Large intestine (tissue), 3 donors: ENCODE results near the gene AMOTL2. TPM values are rescaled to one million over a fixed set of nuclear protein-coding genes. Genes with fewer than 3 reads are reported as not detected.

Experiments used
- DNase-seq, 2 donors: peaks; one replicate each; pipeline versions ENCODE4 v3.0.0 to v3.0.0-alpha.2; 2013
- H3K27ac ChIP-seq: one replicate; pipeline ENCODE4 v1.5.1; 2013; ENCODE audit warnings: low read length
- H3K27me3 ChIP-seq: 2 replicates; pipeline ENCODE4 v1.6.1; 2013; ENCODE audit warnings: low read length; ENCODE audit not compliant: control insufficient read depth, insufficient read depth
- H3K36me3 ChIP-seq: 2 replicates; pipeline ENCODE4 v1.6.1; 2013; ENCODE audit warnings: low read length; ENCODE audit not compliant: control insufficient read depth, insufficient read depth
- H3K4me1 ChIP-seq: one replicate; pipeline ENCODE4 v1.6.1; 2013; ENCODE audit warnings: low read length; ENCODE audit not compliant: control insufficient read depth, insufficient read depth
- H3K4me3 ChIP-seq: one replicate; pipeline ENCODE4 v1.5.1; 2013; ENCODE audit warnings: low read length
- H3K9me3 ChIP-seq: one replicate; pipeline ENCODE4 v1.6.1; 2013; ENCODE audit warnings: mild to moderate bottlenecking, low read depth, low read length, moderate library complexity; ENCODE audit not compliant: control insufficient read depth
- WGBS: methylation state at CpG from one replicate; pipeline ENCODE4 v1.1.5; 2013; ENCODE audit warnings: low lambda C conversion rate; ENCODE audit not compliant: insufficient coverage; 5-methylcytosine and 5-hydroxymethylcytosine counted together
- polyA plus RNA-seq: library from polyadenylated mRNA; unstranded; fragments of 120-200 nt; gene quantifications from one replicate; pipeline ENCODE4 v1.2.1, GENCODE V29; 2013

AMOTL2 gene
- polyA plus RNA-seq, 1 donor, result 36.0 TPM

GRCh38 chr3:134381831-134382442 is 7.7 kb upstream of the AMOTL2 start:
- Histone ChIP-seq H3K4me3 (no peak overlapping the region), H3K9me3 (no peaks in the 10 kb centered on the region), H3K4me1 (peaks cover 14% of the 10 kb centered on the region), H3K27me3 (peaks cover 2% of the 10 kb centered on the region), H3K36me3 (no peaks in the 10 kb centered on the region), H3K27ac (no peak overlapping the region)
- DNase-seq, result no peak
- WGBS, result 29% methylated on average over 1 of the region's 8 CpGs

DNA sequence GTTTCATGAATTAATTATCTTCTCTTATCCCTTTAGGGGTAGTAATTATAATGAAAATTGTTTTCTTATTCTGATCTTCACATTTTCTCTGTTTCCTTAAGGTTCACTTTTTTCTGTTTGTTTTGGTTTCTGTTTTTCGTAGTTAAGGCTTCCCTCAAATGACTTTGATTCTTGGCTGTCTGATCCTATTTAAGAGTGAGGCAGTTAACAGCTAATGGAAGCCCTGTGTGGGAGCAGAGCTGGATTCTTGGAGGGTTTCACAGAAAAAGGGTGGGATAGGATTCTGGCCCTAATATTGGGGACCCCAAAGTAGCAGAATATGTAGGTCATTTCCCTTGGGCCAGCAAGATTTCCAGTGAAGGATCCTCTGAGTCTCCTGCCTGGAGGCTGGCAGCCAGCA is 6.8 kb upstream of the AMOTL2 start:
- Histone ChIP-seq H3K4me1 (peaks cover 21% of the 10 kb centered on the region), H3K27me3 (no peaks in the 10 kb centered on the region), H3K4me3 (no peak overlapping the region), H3K27ac (no peak overlapping the region), H3K9me3 (no peaks in the 10 kb centered on the region), H3K36me3 (no peaks in the 10 kb centered on the region)
- WGBS, result 44% methylated on average over 1 of the region's 1 CpG
- DNase-seq, result no peak

- WGBS, result no CpG with 5 or more reads among the region's 2 CpGs
- Histone ChIP-seq H3K9me3 (no peaks in the 10 kb centered on the region), H3K4me1 (peaks cover 29% of the 10 kb centered on the region), H3K4me3 (no peak overlapping the region), H3K27me3 (no peaks in the 10 kb centered on the region), H3K36me3 (no peaks in the 10 kb centered on the region), H3K27ac (no peak overlapping the region)
- DNase-seq, result no peak
Measured at GRCh38 chr3:134380249-134380648, 6.0 kb upstream of the AMOTL2 start.

- Histone ChIP-seq H3K27ac (no peak overlapping the region), H3K27me3 (no peaks in the 10 kb centered on the region), H3K4me1 (peaks cover 29% of the 10 kb centered on the region), H3K4me3 (no peak overlapping the region), H3K36me3 (no peaks in the 10 kb centered on the region), H3K9me3 (peaks cover 4% of the 10 kb centered on the region)
- no peak for DNase-seq
- WGBS, result 67% methylated on average over 1 of the region's 3 CpGs
Measured at GRCh38 chr3:134378818-134379217, 4.6 kb upstream of the AMOTL2 start.

- H3K36me3 ChIP-seq, result no peaks in the 10 kb centered on the region
- peaks cover 29% of the 10 kb centered on the region for H3K4me1 ChIP-seq
- H3K4me3 ChIP-seq, result no peak overlapping the region
- peak in 1 of 2 donors; percentile 62 for DNase-seq
- no peak overlapping the region for H3K27ac ChIP-seq
- peaks cover 6% of the 10 kb centered on the region for H3K9me3 ChIP-seq
- no peaks in the 10 kb centered on the region for H3K27me3 ChIP-seq
Measured at GRCh38 chr3:134378384-134378783, 4.1 kb upstream of the AMOTL2 start.

GRCh38 chr3:134377896-134378295 is 3.6 kb upstream of the AMOTL2 start:
- Histone ChIP-seq H3K27ac (no peak overlapping the region), H3K4me3 (no peak overlapping the region), H3K36me3 (no peaks in the 10 kb centered on the region), H3K27me3 (no peaks in the 10 kb centered on the region), H3K4me1 (peaks cover 29% of the 10 kb centered on the region), H3K9me3 (peaks cover 7% of the 10 kb centered on the region)
- 100% methylated on average over 1 of the region's 3 CpGs for whole genome bisulfite sequencing
- DNase-seq, result no peak

GRCh38 chr3:134376786-134377426 is 2.7 kb upstream of the AMOTL2 start:
- WGBS, result 75% methylated on average over 1 of the region's 5 CpGs
- peaks cover 32% of the 10 kb centered on the region for H3K4me1 ChIP-seq
- H3K4me3 ChIP-seq, result no peak overlapping the region
- H3K27me3 ChIP-seq, result no peaks in the 10 kb centered on the region
- DNase-seq, result peak in 1 of 2 donors; percentile 68
- peaks cover 7% of the 10 kb centered on the region for H3K9me3 ChIP-seq
- no peak overlapping the region for H3K27ac ChIP-seq
- H3K36me3 ChIP-seq, result peaks cover 3% of the 10 kb centered on the region

- peaks cover 37% of the 10 kb centered on the region for H3K4me1 ChIP-seq
- H3K27me3 ChIP-seq, result no peaks in the 10 kb centered on the region
- H3K4me3 ChIP-seq, result no peak overlapping the region
- peaks cover 7% of the 10 kb centered on the region for H3K9me3 ChIP-seq
- no peak for DNase-seq
- H3K27ac ChIP-seq, result no peak overlapping the region
- WGBS, result no CpG with 5 or more reads among the region's 4 CpGs
- H3K36me3 ChIP-seq, result peaks cover 8% of the 10 kb centered on the region
Measured at GRCh38 chr3:134376385-134376765, 2.1 kb upstream of the AMOTL2 start.

- DNase-seq, result no peak
- 93% methylated on average over 3 of the region's 8 CpGs for WGBS
- Histone ChIP-seq H3K36me3 (peaks cover 14% of the 10 kb centered on the region), H3K4me1 (peaks cover 43% of the 10 kb centered on the region), H3K27me3 (no peaks in the 10 kb centered on the region), H3K27ac (peak overlapping the region; percentile 100), H3K4me3 (peak overlapping the region; percentile 97), H3K9me3 (peaks cover 10% of the 10 kb centered on the region)
Measured at GRCh38 chr3:134375582-134376384, 1.5 kb upstream of the AMOTL2 start.

DNA sequence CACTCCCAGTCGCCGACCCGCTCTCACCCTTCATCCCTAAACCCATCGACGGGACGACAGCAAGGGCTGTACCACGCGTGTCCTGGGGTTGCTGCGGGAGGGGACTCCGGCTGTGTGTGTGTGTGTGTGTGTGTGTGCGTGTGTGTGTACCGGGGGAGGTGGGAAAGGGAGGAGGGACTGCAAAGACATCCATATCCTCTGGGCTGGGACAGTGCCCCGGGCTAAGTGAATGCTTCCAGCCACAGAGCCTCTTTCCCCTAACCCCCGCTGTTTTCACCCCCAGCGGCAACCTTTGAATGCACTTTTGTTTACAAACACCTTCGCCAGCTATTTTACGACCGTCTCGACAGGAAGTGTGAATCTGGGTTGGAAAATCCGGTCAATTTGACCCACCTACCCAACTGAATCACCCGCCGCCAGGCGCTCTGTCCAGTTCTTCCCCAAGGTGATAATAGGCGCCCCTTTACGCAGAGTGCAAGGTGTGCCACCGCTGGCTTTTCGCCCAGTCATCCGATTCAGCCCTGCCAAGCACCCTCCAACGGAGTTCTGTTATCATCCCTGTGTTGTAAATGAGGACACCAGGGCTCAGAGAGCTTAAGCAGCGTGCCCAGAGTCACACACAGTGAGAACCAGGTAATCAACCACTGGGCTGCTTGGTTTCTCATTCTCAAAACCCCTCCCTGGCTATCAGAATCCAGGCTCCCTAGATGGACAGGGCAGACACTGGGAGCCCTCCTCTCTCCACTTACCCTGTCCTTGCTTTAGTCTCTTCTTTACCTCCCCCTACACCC is 739 bp upstream of the AMOTL2 start:
- H3K4me3 ChIP-seq, result peak overlapping the region; percentile 97
- no CpG with 5 or more reads among the region's 30 CpGs for WGBS
- H3K9me3 ChIP-seq, result peaks cover 10% of the 10 kb centered on the region
- peaks cover 22% of the 10 kb centered on the region for H3K36me3 ChIP-seq
- peak overlapping the region; percentile 100 for H3K27ac ChIP-seq
- H3K27me3 ChIP-seq, result no peaks in the 10 kb centered on the region
- peak; percentile 85 to 91 for DNase-seq
- H3K4me1 ChIP-seq, result peaks cover 51% of the 10 kb centered on the region
